Brain microvascular endothelial cell (primary cell): ENCODE data around the gene MAP4K1.
"Not testable (repeated sequence)": the region's sequence is repeated elsewhere in the genome, so short reads cannot be mapped to it uniquely, and the experiment has no call there.

ENCODE experiments used
- DNase-seq: peaks from one replicate; pipeline ENCODE4 v3.0.0-alpha.2; 2020
- H3K27ac ChIP-seq: fragments of 250-450 bp; sonication (Bioruptor Pico); 2 replicates; pipeline ENCODE4 v1.5.1; 2020; ENCODE audit warnings: mild to moderate bottlenecking, moderate library complexity
- H3K27me3 ChIP-seq: fragments of 250-450 bp; sonication (Bioruptor Pico); replicated peaks from 2 replicates; pipeline ENCODE4 v1.5.1; 2020; ENCODE audit warnings: mild to moderate bottlenecking
- H3K36me3 ChIP-seq: fragments of 250-450 bp; sonication (Bioruptor Pico); replicated peaks from 2 replicates; pipeline ENCODE4 v1.5.1; 2020; ENCODE audit warnings: mild to moderate bottlenecking
- H3K4me3 ChIP-seq: 2 replicates; pipeline ENCODE4 v1.5.1; 2011; ENCODE audit warnings: low read depth, mild to moderate bottlenecking, control low read depth, low read length, moderate library complexity
- in situ Hi-C: cut with HindIII; loops from 2 replicates; pipeline ENCODE4 v1.10.0; 2017; ENCODE audit warnings: low sequenced_read_pairs, low pct_ligation_motif_present
- TF ChIP-seq, protein P1 (sequence below): IDR thresholded peaks from 2 replicates; pipeline ENCODE4 v1.5.1; 2011; ENCODE audit warnings: low read depth, mild to moderate bottlenecking, moderate library complexity, low read length, control low read depth, inconsistent platforms; ENCODE audit errors: missing control alignments

The MAP4K1 gene

DNA sequence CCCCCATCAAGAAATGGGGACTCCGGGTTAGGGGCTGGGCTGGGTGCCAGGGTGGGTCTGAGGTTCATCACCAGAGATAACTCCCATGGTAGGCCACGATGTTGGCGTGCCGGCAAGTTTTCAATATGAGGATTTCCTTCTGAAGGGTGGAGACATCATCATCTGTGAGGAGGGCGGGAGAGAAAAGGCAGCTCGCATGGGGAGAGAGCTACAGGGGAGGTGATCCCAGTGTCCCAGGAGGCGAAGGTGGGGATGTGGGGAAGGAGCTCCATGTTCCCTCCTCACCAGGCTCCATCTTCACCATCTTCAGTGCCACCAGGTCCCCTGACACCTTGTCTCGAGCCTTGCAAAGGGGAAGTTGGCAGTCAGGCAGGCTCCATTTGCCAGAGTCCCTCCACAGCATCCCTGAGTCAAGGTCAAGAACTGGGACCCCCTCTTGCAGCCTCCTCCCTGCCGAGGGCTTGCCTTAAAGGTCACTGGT, 430 bp downstream of the MAP4K1 start:
- Histone ChIP-seq H3K36me3 (peaks cover 10% of the 10 kb centered on the region), H3K27me3 (no peaks in the 10 kb centered on the region), H3K4me3 (no peak overlapping the region), H3K27ac (no peak overlapping the region)
- in situ Hi-C loops, result no loop called here
- TF ChIP-seq, protein P1, sequence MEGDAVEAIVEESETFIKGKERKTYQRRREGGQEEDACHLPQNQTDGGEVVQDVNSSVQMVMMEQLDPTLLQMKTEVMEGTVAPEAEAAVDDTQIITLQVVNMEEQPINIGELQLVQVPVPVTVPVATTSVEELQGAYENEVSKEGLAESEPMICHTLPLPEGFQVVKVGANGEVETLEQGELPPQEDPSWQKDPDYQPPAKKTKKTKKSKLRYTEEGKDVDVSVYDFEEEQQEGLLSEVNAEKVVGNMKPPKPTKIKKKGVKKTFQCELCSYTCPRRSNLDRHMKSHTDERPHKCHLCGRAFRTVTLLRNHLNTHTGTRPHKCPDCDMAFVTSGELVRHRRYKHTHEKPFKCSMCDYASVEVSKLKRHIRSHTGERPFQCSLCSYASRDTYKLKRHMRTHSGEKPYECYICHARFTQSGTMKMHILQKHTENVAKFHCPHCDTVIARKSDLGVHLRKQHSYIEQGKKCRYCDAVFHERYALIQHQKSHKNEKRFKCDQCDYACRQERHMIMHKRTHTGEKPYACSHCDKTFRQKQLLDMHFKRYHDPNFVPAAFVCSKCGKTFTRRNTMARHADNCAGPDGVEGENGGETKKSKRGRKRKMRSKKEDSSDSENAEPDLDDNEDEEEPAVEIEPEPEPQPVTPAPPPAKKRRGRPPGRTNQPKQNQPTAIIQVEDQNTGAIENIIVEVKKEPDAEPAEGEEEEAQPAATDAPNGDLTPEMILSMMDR, result no peak
- DNase-seq, result no peak

DNA sequence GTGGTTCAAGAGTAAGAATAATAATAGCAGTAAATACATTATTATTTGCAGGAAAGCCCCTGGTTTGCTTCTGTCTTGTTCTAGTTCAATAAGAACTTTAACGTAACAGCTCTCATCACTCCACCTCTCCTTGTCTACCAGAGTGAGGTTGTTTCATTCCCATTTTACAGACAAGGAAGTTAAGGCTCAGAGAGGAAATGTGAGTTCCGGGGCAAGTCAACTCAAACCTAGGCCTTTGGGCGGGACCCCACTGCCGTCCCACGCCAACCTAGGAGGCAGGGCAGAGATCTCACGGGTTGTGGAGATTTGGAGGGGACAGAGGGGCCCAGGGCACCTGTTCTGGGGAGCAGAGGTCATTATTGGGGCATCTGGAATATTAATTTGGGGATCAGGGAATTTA, 1.5 kb downstream of the MAP4K1 start:
- H3K27me3 ChIP-seq, result no peaks in the 10 kb centered on the region
- H3K27ac ChIP-seq, result no peak overlapping the region
- in situ Hi-C loops, result no loop called here
- DNase-seq, result no peak
- TF ChIP-seq, protein P1, result no peak
- H3K4me3 ChIP-seq, result no peak overlapping the region
- H3K36me3 ChIP-seq, result peaks cover 4% of the 10 kb centered on the region

DNA sequence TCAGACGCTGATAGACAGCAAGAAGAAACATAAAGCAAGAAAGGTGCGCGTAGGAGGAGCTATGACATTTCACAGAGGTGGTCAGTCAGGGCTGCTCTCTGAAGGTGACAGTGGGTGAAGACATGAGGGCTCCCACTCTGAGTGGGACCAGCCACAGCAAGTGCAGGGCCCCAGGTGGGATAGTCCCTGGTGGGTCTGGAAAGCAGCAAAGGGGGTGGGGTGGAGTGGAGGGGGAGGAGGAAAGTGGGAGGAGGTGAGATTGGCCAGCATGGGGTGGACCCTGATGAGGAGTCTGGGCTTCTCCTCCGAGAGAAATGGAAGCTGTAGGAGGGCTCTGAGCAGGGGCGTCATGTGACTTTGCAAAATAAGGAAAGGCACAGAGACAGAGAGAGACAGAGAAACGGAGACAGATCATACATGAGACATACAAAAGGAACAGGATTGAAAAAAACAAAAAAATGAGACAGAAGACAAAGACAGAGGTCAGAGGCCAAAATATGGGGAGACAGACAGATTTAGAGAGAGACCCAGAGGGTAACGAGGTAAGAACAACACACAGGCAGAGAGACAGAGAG, 2.7 kb downstream of the MAP4K1 start:
- Histone ChIP-seq H3K27ac (no peak overlapping the region), H3K36me3 (no peaks in the 10 kb centered on the region), H3K4me3 (no peak overlapping the region), H3K27me3 (no peaks in the 10 kb centered on the region)
- TF ChIP-seq, protein P1, result no peak
- no peak for DNase-seq
- in situ Hi-C loops, result no loop called here

DNA sequence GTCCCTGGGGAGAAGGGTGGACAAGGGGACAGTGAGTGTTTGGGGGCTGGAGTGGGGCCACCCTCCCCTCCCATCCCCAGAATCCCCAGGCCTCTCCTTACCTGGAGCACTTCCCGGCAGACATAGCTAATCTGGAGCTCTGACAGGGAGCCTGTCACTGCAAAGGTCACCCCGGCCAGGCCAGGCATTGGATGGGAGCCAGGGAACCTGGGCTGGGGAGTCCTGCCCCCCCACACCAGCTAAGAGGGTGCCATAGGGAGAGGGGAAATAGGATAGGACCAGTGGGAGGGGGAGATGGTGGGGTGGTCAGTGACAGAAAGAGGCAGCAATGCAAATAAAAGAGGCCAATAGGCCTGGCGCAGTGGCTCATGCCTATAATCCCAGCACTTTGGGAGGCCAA, 3.5 kb downstream of the MAP4K1 start:
- in situ Hi-C loops, result no loop called here
- no peak for DNase-seq
- Histone ChIP-seq H3K27me3 (no peaks in the 10 kb centered on the region), H3K36me3 (no peaks in the 10 kb centered on the region), H3K27ac (no peak overlapping the region), H3K4me3 (no peak overlapping the region)
- TF ChIP-seq, protein P1, result no peak

DNA sequence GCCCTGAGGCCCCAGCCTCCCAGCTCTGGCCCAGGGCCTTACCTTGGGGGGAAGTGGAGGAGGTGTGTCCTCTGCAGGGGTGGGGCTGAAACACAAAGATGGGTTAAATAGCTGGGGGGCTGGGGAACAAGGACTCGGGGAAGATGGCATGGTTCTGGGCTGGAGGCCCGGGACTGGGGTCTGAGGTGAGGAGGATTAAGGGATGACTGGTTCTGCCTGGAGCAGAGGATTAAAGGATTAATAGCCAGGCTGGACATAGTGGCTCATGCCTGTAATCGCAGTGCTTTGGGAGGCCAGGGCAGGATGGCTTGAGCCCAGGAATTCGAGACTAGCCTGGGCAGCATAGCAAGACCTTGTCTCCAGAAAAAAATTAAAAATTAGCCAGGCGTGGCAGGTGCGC, 11.6 kb downstream of the MAP4K1 start:
- in situ Hi-C loops, result no loop called here
- TF ChIP-seq, protein P1, result no peak
- Histone ChIP-seq H3K4me3 (no peak overlapping the region), H3K36me3 (no peaks in the 10 kb centered on the region), H3K27ac (no peak overlapping the region), H3K27me3 (no peaks in the 10 kb centered on the region)
- DNase-seq, result no peak

DNA sequence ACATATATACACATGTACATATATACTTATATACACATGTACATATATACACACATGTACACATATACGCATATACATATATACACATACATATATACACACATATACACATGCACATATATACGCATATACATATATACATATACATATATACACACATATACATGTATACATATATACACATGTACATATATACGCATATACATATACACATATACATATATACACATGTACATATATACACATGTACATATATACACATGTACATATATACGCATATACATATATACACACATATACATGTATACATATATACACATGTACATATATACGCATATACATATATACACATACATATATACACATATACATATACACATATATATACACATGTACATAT, 14.9 kb downstream of the MAP4K1 start:
- in situ Hi-C loops, H3K4me3 ChIP-seq, H3K27ac ChIP-seq, H3K27me3 ChIP-seq, H3K36me3 ChIP-seq, DNase-seq: not testable (repeated sequence)
